Parathyroid adenoma (tissue), 2 donors: ENCODE measurements around the gene NOS1AP.

Experiments used
- H2AFZ ChIP-seq: fragments of 300-600 bp; sonication (generic); one replicate; pipeline ENCODE4 v1.7.0; 2017; ENCODE audit warnings: antibody characterized with exemption, mild to moderate bottlenecking
- H3K27ac ChIP-seq: fragments of 300-600 bp; sonication (generic); one replicate; pipeline ENCODE4 v1.7.0; 2017
- H3K27me3 ChIP-seq: fragments of 300-600 bp; sonication (generic); one replicate; pipeline ENCODE4 v1.7.0; 2017; ENCODE audit warnings: low read length; ENCODE audit not compliant: control insufficient read depth, insufficient read depth
- H3K36me3 ChIP-seq: fragments of 300-600 bp; sonication (generic); one replicate; pipeline ENCODE4 v1.7.0; 2017; ENCODE audit warnings: low read length; ENCODE audit not compliant: control insufficient read depth, insufficient read depth
- H3K4me1 ChIP-seq: fragments of 300-600 bp; sonication (generic); one replicate; pipeline ENCODE4 v1.7.0; 2017; ENCODE audit warnings: control low read depth
- H3K4me2 ChIP-seq: fragments of 300-600 bp; sonication (generic); one replicate; pipeline ENCODE4 v1.7.0; 2017; ENCODE audit warnings: low read length
- H3K4me3 ChIP-seq: fragments of 300-600 bp; sonication (generic); one replicate; pipeline ENCODE4 v1.7.0; 2017; ENCODE audit warnings: low read depth, low read length
- H3K79me2 ChIP-seq: fragments of 300-600 bp; sonication (generic); one replicate; pipeline ENCODE4 v1.7.0; 2017; ENCODE audit warnings: control low read depth
- H3K9ac ChIP-seq: fragments of 300-600 bp; sonication (generic); one replicate; pipeline ENCODE4 v1.7.0; 2017; ENCODE audit warnings: mild to moderate bottlenecking
- H3K9me3 ChIP-seq: fragments of 300-600 bp; sonication (generic); one replicate; pipeline ENCODE4 v1.7.0; 2017; ENCODE audit warnings: low read length; ENCODE audit not compliant: control insufficient read depth
- TF ChIP-seq, protein P1 (sequence below): fragments of 300-600 bp; sonication (generic); IDR thresholded peaks from one replicate; pipeline ENCODE4 v1.7.0; 2017; ENCODE audit warnings: antibody characterized with exemption, mild to moderate bottlenecking
- donor health status: primary hyperparathyroidism.

The NOS1AP gene

GRCh38 chr1:162368451-162368850 lies 299.0 kb downstream of the NOS1AP start:
- H3K9ac ChIP-seq, result no peak overlapping the region
- H3K4me2 ChIP-seq, result no peak overlapping the region
- no peaks in the 10 kb centered on the region for H3K9me3 ChIP-seq
- H3K79me2 ChIP-seq, result no peaks in the 10 kb centered on the region
- no peak overlapping the region for H2AFZ ChIP-seq
- TF ChIP-seq, protein P1, sequence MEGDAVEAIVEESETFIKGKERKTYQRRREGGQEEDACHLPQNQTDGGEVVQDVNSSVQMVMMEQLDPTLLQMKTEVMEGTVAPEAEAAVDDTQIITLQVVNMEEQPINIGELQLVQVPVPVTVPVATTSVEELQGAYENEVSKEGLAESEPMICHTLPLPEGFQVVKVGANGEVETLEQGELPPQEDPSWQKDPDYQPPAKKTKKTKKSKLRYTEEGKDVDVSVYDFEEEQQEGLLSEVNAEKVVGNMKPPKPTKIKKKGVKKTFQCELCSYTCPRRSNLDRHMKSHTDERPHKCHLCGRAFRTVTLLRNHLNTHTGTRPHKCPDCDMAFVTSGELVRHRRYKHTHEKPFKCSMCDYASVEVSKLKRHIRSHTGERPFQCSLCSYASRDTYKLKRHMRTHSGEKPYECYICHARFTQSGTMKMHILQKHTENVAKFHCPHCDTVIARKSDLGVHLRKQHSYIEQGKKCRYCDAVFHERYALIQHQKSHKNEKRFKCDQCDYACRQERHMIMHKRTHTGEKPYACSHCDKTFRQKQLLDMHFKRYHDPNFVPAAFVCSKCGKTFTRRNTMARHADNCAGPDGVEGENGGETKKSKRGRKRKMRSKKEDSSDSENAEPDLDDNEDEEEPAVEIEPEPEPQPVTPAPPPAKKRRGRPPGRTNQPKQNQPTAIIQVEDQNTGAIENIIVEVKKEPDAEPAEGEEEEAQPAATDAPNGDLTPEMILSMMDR, result no peak
- no peak overlapping the region for H3K4me3 ChIP-seq
- no peak overlapping the region for H3K27ac ChIP-seq
- H3K27me3 ChIP-seq, result no peaks in the 10 kb centered on the region
- H3K36me3 ChIP-seq, result no peaks in the 10 kb centered on the region
- no peaks in the 10 kb centered on the region for H3K4me1 ChIP-seq

DNA sequence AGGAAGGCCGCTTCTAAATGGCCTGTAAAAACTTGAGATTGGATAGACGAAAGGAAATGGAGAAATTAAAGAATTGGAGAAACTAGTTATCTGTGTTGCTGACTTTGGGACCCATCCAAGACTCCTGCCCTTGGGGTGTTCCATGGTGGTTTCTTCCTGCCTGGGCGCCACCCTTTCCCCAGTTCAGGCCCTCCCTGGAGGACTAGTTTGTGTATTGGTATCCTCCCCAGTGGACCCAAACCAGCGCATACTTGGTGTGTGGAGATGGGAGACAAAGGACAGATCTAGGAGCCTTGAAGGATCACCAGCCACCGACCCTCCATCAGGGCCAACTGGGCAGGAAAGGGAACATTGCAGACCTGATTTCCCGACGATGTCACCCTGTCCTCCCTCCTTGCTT lies 300.1 kb downstream of the NOS1AP start:
- TF ChIP-seq, protein P1, result no peak
- H3K4me2 ChIP-seq, result no peak overlapping the region
- no peak overlapping the region for H3K4me3 ChIP-seq

DNA sequence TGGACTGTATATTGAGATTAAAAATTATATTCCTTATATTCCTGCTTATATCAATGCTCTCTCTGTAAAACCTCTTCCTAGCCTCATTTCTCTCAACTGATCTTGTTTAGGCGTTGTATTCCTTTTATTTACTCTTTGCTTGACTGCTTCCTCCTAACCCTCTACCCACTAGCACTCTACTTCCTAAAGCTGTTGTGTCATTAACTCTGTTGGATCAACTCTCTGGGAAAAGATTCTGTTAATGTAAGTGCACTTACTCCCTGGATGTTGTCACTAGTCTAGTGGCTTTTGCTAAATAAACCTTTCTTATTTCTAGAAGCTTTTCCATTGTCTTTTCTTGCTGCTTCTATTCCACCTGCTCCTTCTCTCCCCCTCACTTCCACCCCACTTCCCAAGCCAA lies 300.7 kb downstream of the NOS1AP start:
- H3K36me3 ChIP-seq, result no peaks in the 10 kb centered on the region
- no peak overlapping the region for H3K9ac ChIP-seq
- TF ChIP-seq, protein P1, result no peak
- H3K4me1 ChIP-seq, result no peaks in the 10 kb centered on the region
- H2AFZ ChIP-seq, result no peak overlapping the region
- H3K9me3 ChIP-seq, result no peaks in the 10 kb centered on the region
- no peak overlapping the region for H3K4me3 ChIP-seq
- no peaks in the 10 kb centered on the region for H3K79me2 ChIP-seq
- no peak overlapping the region for H3K27ac ChIP-seq
- H3K4me2 ChIP-seq, result no peak overlapping the region
- no peaks in the 10 kb centered on the region for H3K27me3 ChIP-seq

More for the DNA sequence above, 300.1 kb downstream of the NOS1AP start:
- H3K79me2 ChIP-seq, result no peaks in the 10 kb centered on the region
- no peak overlapping the region for H3K9ac ChIP-seq
- H3K4me1 ChIP-seq, result no peaks in the 10 kb centered on the region
- no peaks in the 10 kb centered on the region for H3K9me3 ChIP-seq
- H2AFZ ChIP-seq, result no peak overlapping the region
- no peaks in the 10 kb centered on the region for H3K36me3 ChIP-seq
- no peak overlapping the region for H3K27ac ChIP-seq
- H3K27me3 ChIP-seq, result no peaks in the 10 kb centered on the region

GRCh38 chr1:162370721-162371120 lies 301.2 kb downstream of the NOS1AP start:
- no peak overlapping the region for H3K4me3 ChIP-seq
- no peak overlapping the region for H3K4me2 ChIP-seq
- no peak overlapping the region for H3K27ac ChIP-seq
- no peaks in the 10 kb centered on the region for H3K79me2 ChIP-seq
- no peak overlapping the region for H2AFZ ChIP-seq
- H3K36me3 ChIP-seq, result no peaks in the 10 kb centered on the region
- no peak overlapping the region for H3K9ac ChIP-seq
- H3K27me3 ChIP-seq, result no peaks in the 10 kb centered on the region
- TF ChIP-seq, protein P1, result no peak
- H3K4me1 ChIP-seq, result no peaks in the 10 kb centered on the region
- H3K9me3 ChIP-seq, result no peaks in the 10 kb centered on the region

GRCh38 chr1:162371611-162372010 lies 302.1 kb downstream of the NOS1AP start:
- no peaks in the 10 kb centered on the region for H3K4me1 ChIP-seq
- TF ChIP-seq, protein P1, result no peak
- H3K27ac ChIP-seq, result no peak overlapping the region
- H3K4me3 ChIP-seq, result no peak overlapping the region
- H3K9ac ChIP-seq, result no peak overlapping the region
- no peak overlapping the region for H2AFZ ChIP-seq
- H3K9me3 ChIP-seq, result no peaks in the 10 kb centered on the region
- H3K27me3 ChIP-seq, result no peaks in the 10 kb centered on the region
- H3K4me2 ChIP-seq, result no peak overlapping the region
- H3K79me2 ChIP-seq, result no peaks in the 10 kb centered on the region
- no peaks in the 10 kb centered on the region for H3K36me3 ChIP-seq
